Endodermal cell (in vitro differentiated cells): Measurements from ENCODE around the gene SYNPR. TPM values are rescaled to one million over a fixed set of nuclear protein-coding genes. Genes with fewer than 3 reads are reported as not detected.

Source experiments
- DNase-seq: peaks from one replicate; pipeline ENCODE4 v3.0.0-alpha.2; 2017
- H3K27ac ChIP-seq: 2 replicates; pipeline ENCODE4 v1.5.1; 2013; ENCODE audit warnings: mild to moderate bottlenecking, low read depth, low read length, moderate library complexity
- H3K27me3 ChIP-seq: 2 replicates; pipeline ENCODE4 v1.6.1; 2013; ENCODE audit warnings: mild to moderate bottlenecking, low read length, moderate library complexity; ENCODE audit not compliant: insufficient read depth, control insufficient read depth, poor library complexity, severe bottlenecking
- H3K36me3 ChIP-seq: 2 replicates; pipeline ENCODE4 v1.7.0; 2013; ENCODE audit warnings: mild to moderate bottlenecking, low read length, moderate library complexity; ENCODE audit not compliant: control insufficient read depth, insufficient read depth
- H3K4me1 ChIP-seq: one replicate; pipeline ENCODE4 v1.7.0; 2013; ENCODE audit warnings: low read length; ENCODE audit not compliant: control insufficient read depth, insufficient read depth
- H3K4me3 ChIP-seq: 2 replicates; pipeline ENCODE4 v1.5.1; 2013; ENCODE audit warnings: mild to moderate bottlenecking, low read length, moderate library complexity
- H3K9ac ChIP-seq: 2 replicates; pipeline ENCODE4 v1.6.1; 2013; ENCODE audit warnings: mild to moderate bottlenecking, low read length, moderate library complexity; ENCODE audit not compliant: poor library complexity, severe bottlenecking; ENCODE audit errors: extremely low read depth
- H3K9me3 ChIP-seq: 2 replicates; pipeline ENCODE4 v1.6.1; 2013; ENCODE audit warnings: mild to moderate bottlenecking, low read length, moderate library complexity; ENCODE audit not compliant: control insufficient read depth
- H3K27ac Mint-ChIP-seq: 2 replicates; pipeline ENCODE4 v1.8.0; 2020; ENCODE audit warnings: mixed read lengths
- H3K27me3 Mint-ChIP-seq: 2 replicates; pipeline ENCODE4 v1.8.0; 2021; ENCODE audit warnings: mild to moderate bottlenecking, mixed read lengths; ENCODE audit not compliant: insufficient read depth
- H3K36me3 Mint-ChIP-seq: 2 replicates; pipeline ENCODE4 v1.8.0; 2020; ENCODE audit warnings: low read depth, mixed read lengths
- H3K4me1 Mint-ChIP-seq: 2 replicates; pipeline ENCODE4 v1.8.0; 2020; ENCODE audit warnings: mixed read lengths
- H3K4me3 Mint-ChIP-seq: 2 replicates; pipeline ENCODE4 v1.8.0; 2020; ENCODE audit warnings: mild to moderate bottlenecking, moderate library complexity, mixed read lengths
- H3K9me3 Mint-ChIP-seq: 2 replicates; pipeline ENCODE4 v1.8.0; 2020; ENCODE audit warnings: mild to moderate bottlenecking, mixed read lengths
- CTCF ChIP-seq: fragments of 200-600 bp; sonication (generic); conservative IDR thresholded peaks from 2 replicates; pipeline ENCODE4 v1.5.0; 2021; ENCODE audit warnings: antibody characterized with exemption, mild to moderate bottlenecking
- WGBS, 2 experiments: methylation state at CpG; one replicate each; pipeline versions ENCODE4 v1.1.5 to v1.1.7; 2013; ENCODE audit warnings: missing lambda C conversion rate in 2 of 2, mixed read lengths in 1 of 2; ENCODE audit not compliant: insufficient coverage in 1 of 2, insufficient read length in 1 of 2; 5-methylcytosine and 5-hydroxymethylcytosine counted together
- total RNA-seq, 2 donors: library from RNA; stranded (reverse); fragmentation: NEBNext Ultra II Directional in 1 of 2; extraction: Animal tissue kit (Norgen Biotek cat#: 25700) in 1 of 2; gene quantifications; 2 replicates in 1 of 2; 3 replicates in 1 of 2; pipeline ENCODE4 v1.2.1, GENCODE V29; 2021

SYNPR gene
- total RNA-seq, 2 donors from 2014 or later = not detected

- Histone ChIP-seq H3K4me1 (no peaks in the 10 kb centered on the region), H3K9me3 (no peaks in the 10 kb centered on the region), H3K9ac (no peak overlapping the region), H3K36me3 (no peaks in the 10 kb centered on the region), H3K27ac (no peak overlapping the region), H3K27me3 (no peaks in the 10 kb centered on the region), H3K4me3 (no peak overlapping the region)
- 78 to 96% methylated on average over 2 to 3 of the region's 3 CpGs for WGBS, 2 experiments
- H3K27ac Mint-ChIP-seq = no peak overlapping the region
- H3K27me3 Mint-ChIP-seq = no peaks in the 10 kb centered on the region
- DNase-seq = no peak
- no peak overlapping the region for H3K4me3 Mint-ChIP-seq
- no peak for TF ChIP-seq CTCF
- H3K36me3 Mint-ChIP-seq = no peaks in the 10 kb centered on the region
- peaks cover 8% of the 10 kb centered on the region for H3K4me1 Mint-ChIP-seq
- H3K9me3 Mint-ChIP-seq = no peaks in the 10 kb centered on the region
Observed at GRCh38 chr3:63385629-63386028, 107.5 kb downstream of the SYNPR start.

GRCh38 chr3:63386568-63386967, 108.5 kb downstream of the SYNPR start:
- no peaks in the 10 kb centered on the region for H3K27me3 ChIP-seq
- no peak overlapping the region for H3K9ac ChIP-seq
- DNase-seq = peak; percentile 80
- Mint-ChIP-seq H3K36me3 (no peaks in the 10 kb centered on the region), H3K27me3 (no peaks in the 10 kb centered on the region), H3K4me1 (peaks cover 8% of the 10 kb centered on the region), H3K4me3 (no peak overlapping the region), H3K9me3 (no peaks in the 10 kb centered on the region), H3K27ac (no peak overlapping the region)
- no peak overlapping the region for H3K27ac ChIP-seq
- 72 to 89% methylated on average over 2 to 4 of the region's 4 CpGs for WGBS, 2 experiments
- no peak overlapping the region for H3K4me3 ChIP-seq
- H3K4me1 ChIP-seq = no peaks in the 10 kb centered on the region
- H3K9me3 ChIP-seq = no peaks in the 10 kb centered on the region
- TF ChIP-seq CTCF = peak; percentile 36
- H3K36me3 ChIP-seq = no peaks in the 10 kb centered on the region

GRCh38 chr3:63387568-63387967, 109.5 kb downstream of the SYNPR start:
- no peak for TF ChIP-seq CTCF
- Histone ChIP-seq H3K9ac (no peak overlapping the region), H3K27ac (no peak overlapping the region), H3K4me1 (no peaks in the 10 kb centered on the region), H3K27me3 (no peaks in the 10 kb centered on the region), H3K36me3 (no peaks in the 10 kb centered on the region), H3K4me3 (no peak overlapping the region), H3K9me3 (no peaks in the 10 kb centered on the region)
- Mint-ChIP-seq H3K27me3 (no peaks in the 10 kb centered on the region), H3K27ac (no peak overlapping the region), H3K4me1 (peaks cover 8% of the 10 kb centered on the region), H3K36me3 (no peaks in the 10 kb centered on the region), H3K4me3 (no peak overlapping the region), H3K9me3 (no peaks in the 10 kb centered on the region)
- 86% methylated on average over 3 of the region's 3 CpGs; no CpG with 5 or more reads in 1 of the 2 experiments for WGBS, 2 experiments
- no peak for DNase-seq
